H1 (cell line): ENCODE measurements around the gene TIAM2. TPM values are rescaled to one million over a fixed set of nuclear protein-coding genes. Genes with fewer than 3 reads are reported as not detected.

Experiments
- HDAC6 ChIP-seq: IDR thresholded peaks from one replicate; pipeline ENCODE4 v1.7.1; 2012; ENCODE audit warnings: low read depth, mild to moderate bottlenecking, inconsistent platforms, low read length, moderate library complexity
- JUND ChIP-seq: IDR thresholded peaks from 2 replicates; pipeline ENCODE4 v1.6.1; 2011; ENCODE audit warnings: mild to moderate bottlenecking, improper control_type of control experiment, low read length
- SP1 ChIP-seq: IDR thresholded peaks from 2 replicates; pipeline ENCODE4 v1.6.1; 2011; ENCODE audit warnings: low read depth, low read length
- polyA plus RNA-seq, 7 experiments: library from polyadenylated mRNA; depleted of rRNA in 3 of 7; stranded (reverse) in 5 of 7; unstranded in 2 of 7; fragments of >200 nt in 5 of 7; fragments of 200-250 nt in 2 of 7; gene quantifications; 1 replicate in 5 of 7; 2 replicates in 1 of 7; 4 replicates in 1 of 7; pipeline versions ENCODE4 v1.2.1 to v1.2.3, GENCODE V29; 2011 to 2013; ENCODE audit warnings: missing spikeins in 2 of 7, mixed read lengths in 2 of 7
- total RNA-seq: library from RNA; stranded (reverse); fragmentation: NEBNext Ultra II Directional; extraction: Animal tissue kit (Norgen Biotek cat#: 25700); gene quantifications from 2 replicates; pipeline ENCODE4 v1.2.1, GENCODE V29; 2021

The TIAM2 gene
- total and polyA plus RNA-seq, 2 of the 8 experiments (the other 6 are each of a cell fraction or from before 2014, with no cell fraction given) = 7.4 to 23.9 TPM

DNA sequence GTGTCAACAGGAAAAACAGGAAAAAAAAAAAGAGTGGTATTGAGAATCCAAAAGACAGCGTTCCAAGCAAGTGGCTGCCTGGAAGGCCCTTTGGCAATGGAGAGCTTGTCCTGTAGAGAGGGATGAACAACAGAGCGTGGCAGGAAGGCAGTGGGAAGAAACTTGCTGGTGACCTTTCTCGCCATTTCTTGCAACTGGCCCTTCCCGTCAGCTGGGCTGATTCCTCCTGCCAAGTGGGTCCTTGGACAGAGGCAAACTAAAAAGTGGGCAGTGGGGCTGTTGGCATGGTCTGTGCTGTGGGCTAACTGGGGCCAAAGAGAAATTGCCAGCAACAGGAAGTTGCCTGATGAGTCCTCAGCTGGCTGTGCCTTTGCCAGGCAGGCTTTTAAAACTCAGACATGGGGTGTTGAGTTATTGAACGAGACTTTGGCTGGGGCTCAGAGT is 224.8 kb downstream of the TIAM2 start (continued):
- TF ChIP-seq HDAC6 = no peak
- TF ChIP-seq JUND = no peak
- no peak for TF ChIP-seq SP1
- TF ChIP-seq, all 59 proteins: peak for 0
